Activated naive CD8-positive, alpha-beta T cell (primary cell): ENCODE measurements around the gene DDX60.
A peak's percentile ranks its signal among the peaks of the same experiment; 100 is the strongest.
"Not testable (repeated sequence)": the region's sequence is repeated elsewhere in the genome, so short reads cannot be mapped to it uniquely, and the experiment has no call there.

ENCODE experiments used
- H3K27ac Mint-ChIP-seq: one replicate; pipeline ENCODE4 v1.8.0; 2021; ENCODE audit warnings: mixed read lengths
- H3K27me3 Mint-ChIP-seq: one replicate; pipeline ENCODE4 v1.8.0; 2021; ENCODE audit warnings: mixed read lengths
- H3K36me3 Mint-ChIP-seq: one replicate; pipeline ENCODE4 v1.8.0; 2021; ENCODE audit warnings: mixed read lengths
- H3K4me1 Mint-ChIP-seq: one replicate; pipeline ENCODE4 v1.8.0; 2021; ENCODE audit warnings: low read depth, mixed read lengths
- H3K4me3 Mint-ChIP-seq: one replicate; pipeline ENCODE4 v1.8.0; 2021; ENCODE audit warnings: mild to moderate bottlenecking, mixed read lengths
- H3K9me3 Mint-ChIP-seq: one replicate; pipeline ENCODE4 v1.8.0; 2021; ENCODE audit warnings: low read depth, mixed read lengths

Gene DDX60

GRCh38 chr4:168319486-168320019 is 1.0 kb upstream of the DDX60 start:
- Mint-ChIP-seq H3K9me3 (no peaks in the 10 kb centered on the region), H3K4me3 (peak overlapping the region; percentile 91), H3K27me3 (no peaks in the 10 kb centered on the region), H3K4me1 (peaks cover 49% of the 10 kb centered on the region), H3K27ac (peak overlapping the region; percentile 93), H3K36me3 (peaks cover 15% of the 10 kb centered on the region)

GRCh38 chr4:168317621-168318020 is 931 bp downstream of the DDX60 start:
- H3K9me3 Mint-ChIP-seq: no peaks in the 10 kb centered on the region
- peaks cover 15% of the 10 kb centered on the region for H3K36me3 Mint-ChIP-seq
- peaks cover 58% of the 10 kb centered on the region for H3K4me1 Mint-ChIP-seq
- peak overlapping the region; percentile 91 for H3K4me3 Mint-ChIP-seq
- no peaks in the 10 kb centered on the region for H3K27me3 Mint-ChIP-seq
- peak overlapping the region; percentile 93 for H3K27ac Mint-ChIP-seq

GRCh38 chr4:168309781-168310180 is 8.8 kb downstream of the DDX60 start:
- no peaks in the 10 kb centered on the region for H3K9me3 Mint-ChIP-seq
- no peaks in the 10 kb centered on the region for H3K27me3 Mint-ChIP-seq
- peaks cover 28% of the 10 kb centered on the region for H3K4me1 Mint-ChIP-seq
- H3K4me3 Mint-ChIP-seq: no peak overlapping the region
- H3K27ac Mint-ChIP-seq: peak overlapping the region; percentile 11
- H3K36me3 Mint-ChIP-seq: peaks cover 14% of the 10 kb centered on the region

- H3K36me3 Mint-ChIP-seq: peaks cover 14% of the 10 kb centered on the region
- H3K4me1 Mint-ChIP-seq: peaks cover 24% of the 10 kb centered on the region
- H3K27ac Mint-ChIP-seq: no peak overlapping the region
- no peaks in the 10 kb centered on the region for H3K9me3 Mint-ChIP-seq
- no peak overlapping the region for H3K4me3 Mint-ChIP-seq
- no peaks in the 10 kb centered on the region for H3K27me3 Mint-ChIP-seq
Observed at GRCh38 chr4:168308912-168309311, 9.6 kb downstream of the DDX60 start.

- H3K4me3 Mint-ChIP-seq: peak overlapping the region; percentile 28
- H3K27ac Mint-ChIP-seq: peak overlapping the region; percentile 61
- H3K4me1 Mint-ChIP-seq: peaks cover 17% of the 10 kb centered on the region
- H3K36me3 Mint-ChIP-seq: peaks cover 16% of the 10 kb centered on the region
- H3K27me3 Mint-ChIP-seq: no peaks in the 10 kb centered on the region
- H3K9me3 Mint-ChIP-seq: no peaks in the 10 kb centered on the region
Observed at GRCh38 chr4:168306476-168306875, 12.1 kb downstream of the DDX60 start.

- H3K27ac Mint-ChIP-seq: no peak overlapping the region
- no peaks in the 10 kb centered on the region for H3K9me3 Mint-ChIP-seq
- peaks cover 19% of the 10 kb centered on the region for H3K4me1 Mint-ChIP-seq
- H3K27me3 Mint-ChIP-seq: no peaks in the 10 kb centered on the region
- no peak overlapping the region for H3K4me3 Mint-ChIP-seq
- peaks cover 16% of the 10 kb centered on the region for H3K36me3 Mint-ChIP-seq
Observed at GRCh38 chr4:168304744-168305459, 13.7 kb downstream of the DDX60 start.

- not testable (repeated sequence) for H3K27me3 Mint-ChIP-seq, H3K4me3 Mint-ChIP-seq, H3K27ac Mint-ChIP-seq, H3K9me3 Mint-ChIP-seq
- Mint-ChIP-seq H3K36me3 (peaks cover 22% of the 10 kb centered on the region), H3K4me1 (peaks cover 20% of the 10 kb centered on the region)
Observed at GRCh38 chr4:168303430-168303829, 15.1 kb downstream of the DDX60 start.

- Mint-ChIP-seq H3K27ac (no peak overlapping the region), H3K36me3 (peaks cover 39% of the 10 kb centered on the region), H3K4me3 (no peak overlapping the region), H3K4me1 (peaks cover 4% of the 10 kb centered on the region), H3K27me3 (no peaks in the 10 kb centered on the region), H3K9me3 (no peaks in the 10 kb centered on the region)
Observed at GRCh38 chr4:168293386-168293975, 25.1 kb downstream of the DDX60 start.

- Mint-ChIP-seq H3K36me3 (peaks cover 33% of the 10 kb centered on the region), H3K4me1 (peaks cover 4% of the 10 kb centered on the region), H3K27me3 (no peaks in the 10 kb centered on the region)
Observed at GRCh38 chr4:168291242-168291641, 27.3 kb downstream of the DDX60 start.

GRCh38 chr4:168285850-168286249 is 32.7 kb downstream of the DDX60 start:
- H3K4me1 Mint-ChIP-seq, H3K27ac Mint-ChIP-seq, H3K4me3 Mint-ChIP-seq, H3K27me3 Mint-ChIP-seq, H3K9me3 Mint-ChIP-seq: not testable (repeated sequence)
- H3K36me3 Mint-ChIP-seq: peaks cover 28% of the 10 kb centered on the region

More at GRCh38 chr4:168291242-168291641, 27.3 kb downstream of the DDX60 start:
- Mint-ChIP-seq H3K4me3 (no peak overlapping the region), H3K9me3 (no peaks in the 10 kb centered on the region), H3K27ac (no peak overlapping the region)

GRCh38 chr4:168279556-168279955 is 39.0 kb downstream of the DDX60 start:
- Mint-ChIP-seq H3K4me3 (no peak overlapping the region), H3K27me3 (no peaks in the 10 kb centered on the region), H3K27ac (no peak overlapping the region), H3K9me3 (no peaks in the 10 kb centered on the region), H3K4me1 (no peaks in the 10 kb centered on the region), H3K36me3 (peaks cover 43% of the 10 kb centered on the region)

GRCh38 chr4:168275836-168276235 is 42.7 kb downstream of the DDX60 start:
- Mint-ChIP-seq H3K36me3 (peaks cover 53% of the 10 kb centered on the region), H3K4me1 (peaks cover 15% of the 10 kb centered on the region), H3K27ac (no peak overlapping the region), H3K27me3 (no peaks in the 10 kb centered on the region), H3K4me3 (no peak overlapping the region), H3K9me3 (no peaks in the 10 kb centered on the region)

GRCh38 chr4:168274871-168275270 is 43.7 kb downstream of the DDX60 start:
- H3K36me3 Mint-ChIP-seq: peaks cover 52% of the 10 kb centered on the region
- no peaks in the 10 kb centered on the region for H3K27me3 Mint-ChIP-seq
- no peak overlapping the region for H3K4me3 Mint-ChIP-seq
- H3K9me3 Mint-ChIP-seq: no peaks in the 10 kb centered on the region
- no peak overlapping the region for H3K27ac Mint-ChIP-seq
- H3K4me1 Mint-ChIP-seq: peaks cover 15% of the 10 kb centered on the region

- Mint-ChIP-seq H3K27ac (no peak overlapping the region), H3K9me3 (no peaks in the 10 kb centered on the region), H3K4me1 (peaks cover 15% of the 10 kb centered on the region), H3K4me3 (no peak overlapping the region), H3K36me3 (peaks cover 52% of the 10 kb centered on the region), H3K27me3 (no peaks in the 10 kb centered on the region)
Observed at GRCh38 chr4:168273838-168274237, 44.7 kb downstream of the DDX60 start.

GRCh38 chr4:168272488-168272887 is 46.1 kb downstream of the DDX60 start:
- Mint-ChIP-seq H3K36me3 (peaks cover 48% of the 10 kb centered on the region), H3K27ac (no peak overlapping the region), H3K9me3 (no peaks in the 10 kb centered on the region), H3K4me3 (no peak overlapping the region), H3K27me3 (no peaks in the 10 kb centered on the region), H3K4me1 (peaks cover 15% of the 10 kb centered on the region)
